HepG2 (cell line): ENCODE data around the gene SLC25A25. TPM values are rescaled to one million over a fixed set of nuclear protein-coding genes. Genes with fewer than 3 reads are reported as not detected.

Source experiments
- ADNP ChIP-seq: sonication (generic); formaldehyde crosslinking; IDR thresholded peaks from 2 replicates; pipeline ENCODE4 v1.4.0; 2020; ENCODE audit warnings: missing genetic modification reagents
- HES4 ChIP-seq: sonication (generic); formaldehyde crosslinking; IDR thresholded peaks from 2 replicates; pipeline ENCODE4 v1.9.0; 2021; ENCODE audit warnings: mild to moderate bottlenecking, missing genetic modification reagents, borderline replicate concordance
- HNRNPK ChIP-seq: fragments of 200-400 bp; formaldehyde crosslinking; IDR thresholded peaks from 2 replicates; pipeline ENCODE4 v1.6.1; 2018; ENCODE audit warnings: low read length, low read depth, moderate library complexity, mild to moderate bottlenecking; ENCODE audit not compliant: poor library complexity, severe bottlenecking
- HNRNPLL ChIP-seq: fragments of 200-400 bp; formaldehyde crosslinking; IDR thresholded peaks from 2 replicates; pipeline ENCODE4 v1.6.1; 2017; ENCODE audit warnings: mild to moderate bottlenecking, low read depth, low read length; ENCODE audit not compliant: poor library complexity, severe bottlenecking
- IKZF5 ChIP-seq: IDR thresholded peaks from 2 replicates; pipeline ENCODE4 v1.6.1; 2018; ENCODE audit warnings: missing genetic modification reagents, mild to moderate bottlenecking, missing compliant biosample characterization
- JUN ChIP-seq: sonication (generic); formaldehyde crosslinking; IDR thresholded peaks from 2 replicates; pipeline ENCODE4 v1.4.0; 2020; ENCODE audit warnings: mild to moderate bottlenecking, missing genetic modification reagents
- KDM5B ChIP-seq: sonication (generic); formaldehyde crosslinking; IDR thresholded peaks from 2 replicates; pipeline ENCODE4 v1.4.0; 2020; ENCODE audit warnings: missing genetic modification reagents, mild to moderate bottlenecking, borderline replicate concordance
- LCORL ChIP-seq, 2 experiments: fragments of 450-650 bp in 1 of 2; sonication (generic) in 1 of 2; formaldehyde crosslinking in 1 of 2; IDR thresholded peaks; 2 replicates each; pipeline versions ENCODE4 v1.5.0 to v1.6.1; 2017 to 2020; ENCODE audit warnings: antibody characterized with exemption in 1 of 2, missing genetic modification reagents in 1 of 2
- MTA3 ChIP-seq: sonication (generic); formaldehyde crosslinking; IDR thresholded peaks from 2 replicates; pipeline ENCODE4 v1.4.0; 2020; ENCODE audit warnings: missing genetic modification reagents
- NCOR1 ChIP-seq: fragments of 200-600 bp; sonication (generic); IDR thresholded peaks from 2 replicates; pipeline ENCODE4 v1.7.0; 2017; ENCODE audit warnings: antibody characterized with exemption, low read length, borderline replicate concordance
- RARA ChIP-seq: IDR thresholded peaks from 2 replicates; pipeline ENCODE4 v1.6.1; 2016; ENCODE audit warnings: missing genetic modification reagents, missing compliant biosample characterization
- RXRA ChIP-seq: sonication (generic); formaldehyde crosslinking; IDR thresholded peaks from 2 replicates; pipeline ENCODE4 v1.5.1; 2020; ENCODE audit warnings: missing genetic modification reagents
- SP4 ChIP-seq: sonication (generic); formaldehyde crosslinking; IDR thresholded peaks from 2 replicates; pipeline ENCODE4 v1.8.1; 2023; ENCODE audit warnings: mild to moderate bottlenecking, missing genetic modification reagents
- THAP11 ChIP-seq: IDR thresholded peaks from 2 replicates; pipeline ENCODE4 v1.6.1; 2016; ENCODE audit warnings: missing biosample characterization, missing genetic modification reagents
- ZBTB7B ChIP-seq: sonication (generic); formaldehyde crosslinking; IDR thresholded peaks from 2 replicates; pipeline ENCODE4 v1.4.0; 2020; ENCODE audit warnings: missing genetic modification reagents
- ZNF350 ChIP-seq: sonication (generic); formaldehyde crosslinking; IDR thresholded peaks from 2 replicates; pipeline ENCODE4 v1.4.0; 2020; ENCODE audit warnings: mild to moderate bottlenecking, low read depth, missing genetic modification reagents, borderline replicate concordance
- ZNF543 ChIP-seq: sonication (generic); formaldehyde crosslinking; IDR thresholded peaks from 2 replicates; pipeline ENCODE4 v1.4.0; 2020; ENCODE audit warnings: mild to moderate bottlenecking, missing genetic modification reagents
- ZNF558 ChIP-seq: sonication (generic); formaldehyde crosslinking; IDR thresholded peaks from 2 replicates; pipeline ENCODE4 v1.9.0; 2022; ENCODE audit warnings: mild to moderate bottlenecking, missing genetic modification reagents, borderline replicate concordance
- ZNF713 ChIP-seq: sonication (generic); formaldehyde crosslinking; IDR thresholded peaks from 2 replicates; pipeline ENCODE4 v1.4.0; 2020; ENCODE audit warnings: mild to moderate bottlenecking, missing genetic modification reagents
- ZNF816 ChIP-seq: sonication (generic); formaldehyde crosslinking; IDR thresholded peaks from 2 replicates; pipeline ENCODE4 v1.8.0; 2022; ENCODE audit warnings: missing genetic modification reagents, mild to moderate bottlenecking, borderline replicate concordance
- ZNF850 ChIP-seq: sonication (generic); formaldehyde crosslinking; conservative IDR thresholded peaks from 2 replicates; pipeline ENCODE4 v1.9.0; 2021; ENCODE audit warnings: mild to moderate bottlenecking, missing genetic modification reagents
- ZSCAN29 ChIP-seq: sonication (generic); formaldehyde crosslinking; conservative IDR thresholded peaks from 2 replicates; pipeline ENCODE4 v1.4.0; 2020; ENCODE audit warnings: mild to moderate bottlenecking, missing genetic modification reagents
- polyA plus RNA-seq, 8 experiments: library from polyadenylated mRNA; depleted of rRNA in 3 of 8; stranded (reverse) in 7 of 8; unstranded in 1 of 8; fragments of >200 nt; fragmentation: Illumina TruSeq in 4 of 8; extraction: Trizol in 4 of 8; gene quantifications; 2 replicates each; pipeline versions ENCODE4 v1.2.1 to v1.2.3, GENCODE V29; 2011 to 2016; ENCODE audit warnings: low read depth in 4 of 8, missing spikeins in 1 of 8, mixed read lengths in 1 of 8; ENCODE audit not compliant: insufficient read depth in 1 of 8
- total RNA-seq, 5 experiments: library from RNA; depleted of rRNA; stranded (reverse); fragments of >200 nt; fragmentation: Illumina TruSeq; extraction: Trizol; gene quantifications; 2 replicates each; pipeline ENCODE4 v1.2.3, GENCODE V29; 2016; ENCODE audit warnings: low read depth in 1 of 5
- TF ChIP-seq, protein P1 (sequence below): sonication (generic); formaldehyde crosslinking; IDR thresholded peaks from 2 replicates; pipeline ENCODE4 v1.4.0; 2020; ENCODE audit warnings: mild to moderate bottlenecking, low read depth, missing genetic modification reagents
- TF ChIP-seq, protein P2 (sequence below): IDR thresholded peaks from 2 replicates; pipeline ENCODE4 v1.6.1; 2016; ENCODE audit warnings: control low read depth

The SLC25A25 gene
- total and polyA plus RNA-seq, 2 of the 13 experiments (the other 11 are each of a cell fraction or from before 2014, with no cell fraction given) = 10.5 to 24.8 TPM

- no peak for TF ChIP-seq ZNF713 (CRISPR knock-in tag)
- TF ChIP-seq NCOR1 = peak; percentile 22; the same call in 1 of the 2 replicates
- TF ChIP-seq ZNF816 = peak; percentile 63; the same call in 1 of the 2 replicates
- TF ChIP-seq ZNF558 (CRISPR knock-in tag) = 0 out of 2 replicates have a peak, but pooled peaks have one; percentile 49
- peak; percentile 61 for TF ChIP-seq HNRNPLL
- no peak for TF ChIP-seq MTA3
- TF ChIP-seq ZNF543 (CRISPR knock-in tag) = peak; percentile 51
- peak; percentile 43; the same call in 1 of the 2 replicates for TF ChIP-seq IKZF5 (CRISPR knock-in tag)
- peak; percentile 29; the same call in 1 of the 2 replicates for TF ChIP-seq ZSCAN29 (CRISPR knock-in tag)
- peak; percentile 35 for TF ChIP-seq HNRNPK
- TF ChIP-seq THAP11 (CRISPR knock-in tag) = peak; percentile 43; the same call in 1 of the 2 replicates
- 0 out of 2 replicates have a peak, but pooled peaks have one; percentile 47 for TF ChIP-seq ZNF850 (CRISPR knock-in tag)
- TF ChIP-seq ZNF350 (CRISPR knock-in tag) = peak; percentile 42; the same call in 1 of the 2 replicates
- peak; percentile 92 for TF ChIP-seq SP4 (CRISPR knock-in tag)
- no peak for TF ChIP-seq LCORL (IDR thresholded peaks at IDR 0.05)
- 0 out of 2 replicates have a peak, but pooled peaks have one; percentile 21 for TF ChIP-seq LCORL (CRISPR knock-in tag; IDR thresholded peaks at IDR 0.05)
- TF ChIP-seq JUN = no peak
- TF ChIP-seq, protein P1, sequence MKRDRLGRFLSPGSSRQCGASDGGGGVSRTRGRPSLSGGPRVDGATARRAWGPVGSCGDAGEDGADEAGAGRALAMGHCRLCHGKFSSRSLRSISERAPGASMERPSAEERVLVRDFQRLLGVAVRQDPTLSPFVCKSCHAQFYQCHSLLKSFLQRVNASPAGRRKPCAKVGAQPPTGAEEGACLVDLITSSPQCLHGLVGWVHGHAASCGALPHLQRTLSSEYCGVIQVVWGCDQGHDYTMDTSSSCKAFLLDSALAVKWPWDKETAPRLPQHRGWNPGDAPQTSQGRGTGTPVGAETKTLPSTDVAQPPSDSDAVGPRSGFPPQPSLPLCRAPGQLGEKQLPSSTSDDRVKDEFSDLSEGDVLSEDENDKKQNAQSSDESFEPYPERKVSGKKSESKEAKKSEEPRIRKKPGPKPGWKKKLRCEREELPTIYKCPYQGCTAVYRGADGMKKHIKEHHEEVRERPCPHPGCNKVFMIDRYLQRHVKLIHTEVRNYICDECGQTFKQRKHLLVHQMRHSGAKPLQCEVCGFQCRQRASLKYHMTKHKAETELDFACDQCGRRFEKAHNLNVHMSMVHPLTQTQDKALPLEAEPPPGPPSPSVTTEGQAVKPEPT (CRISPR knock-in tag) = peak; percentile 41; the same call in 1 of the 2 replicates
- no peak for TF ChIP-seq ZBTB7B (CRISPR knock-in tag)
- no peak for TF ChIP-seq ADNP (CRISPR knock-in tag)
- peak; percentile 63 for TF ChIP-seq KDM5B
- TF ChIP-seq HES4 (CRISPR knock-in tag) = no peak
- peak; percentile 39; the same call in 1 of the 2 replicates for TF ChIP-seq RXRA
- TF ChIP-seq, protein P2, sequence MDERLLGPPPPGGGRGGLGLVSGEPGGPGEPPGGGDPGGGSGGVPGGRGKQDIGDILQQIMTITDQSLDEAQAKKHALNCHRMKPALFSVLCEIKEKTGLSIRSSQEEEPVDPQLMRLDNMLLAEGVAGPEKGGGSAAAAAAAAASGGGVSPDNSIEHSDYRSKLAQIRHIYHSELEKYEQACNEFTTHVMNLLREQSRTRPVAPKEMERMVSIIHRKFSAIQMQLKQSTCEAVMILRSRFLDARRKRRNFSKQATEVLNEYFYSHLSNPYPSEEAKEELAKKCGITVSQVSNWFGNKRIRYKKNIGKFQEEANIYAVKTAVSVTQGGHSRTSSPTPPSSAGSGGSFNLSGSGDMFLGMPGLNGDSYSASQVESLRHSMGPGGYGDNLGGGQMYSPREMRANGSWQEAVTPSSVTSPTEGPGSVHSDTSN (CRISPR knock-in tag) = no peak
- 0 out of 2 replicates have a peak, but pooled peaks have one; percentile 1 for TF ChIP-seq RARA (CRISPR knock-in tag)
Observed at GRCh38 chr9:128127990-128128835, 60.2 kb downstream of the SLC25A25 start (continued).
